ENCODE data around the gene POC1A.

DNA sequence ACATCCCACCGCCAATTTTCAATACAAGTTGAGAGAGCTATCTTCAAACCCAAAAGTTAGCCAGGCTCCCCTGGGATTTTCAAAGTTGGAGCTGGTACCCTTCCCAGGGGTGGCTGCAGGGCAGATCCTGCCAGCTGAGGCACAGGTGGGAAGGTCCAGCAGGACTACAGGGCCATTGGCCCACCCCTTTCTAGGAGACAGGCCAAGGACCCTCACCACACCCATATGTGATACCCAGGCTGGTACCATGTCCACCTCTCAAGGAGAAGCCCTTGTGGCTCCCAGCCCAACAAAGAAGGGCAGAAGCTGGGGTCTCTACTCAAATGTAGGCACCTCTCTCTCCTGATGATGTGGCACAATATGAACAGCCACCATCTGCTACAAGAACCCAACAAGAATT is 8.0 kb downstream of the POC1A start:
- TF ChIP-seq, protein P1, sequence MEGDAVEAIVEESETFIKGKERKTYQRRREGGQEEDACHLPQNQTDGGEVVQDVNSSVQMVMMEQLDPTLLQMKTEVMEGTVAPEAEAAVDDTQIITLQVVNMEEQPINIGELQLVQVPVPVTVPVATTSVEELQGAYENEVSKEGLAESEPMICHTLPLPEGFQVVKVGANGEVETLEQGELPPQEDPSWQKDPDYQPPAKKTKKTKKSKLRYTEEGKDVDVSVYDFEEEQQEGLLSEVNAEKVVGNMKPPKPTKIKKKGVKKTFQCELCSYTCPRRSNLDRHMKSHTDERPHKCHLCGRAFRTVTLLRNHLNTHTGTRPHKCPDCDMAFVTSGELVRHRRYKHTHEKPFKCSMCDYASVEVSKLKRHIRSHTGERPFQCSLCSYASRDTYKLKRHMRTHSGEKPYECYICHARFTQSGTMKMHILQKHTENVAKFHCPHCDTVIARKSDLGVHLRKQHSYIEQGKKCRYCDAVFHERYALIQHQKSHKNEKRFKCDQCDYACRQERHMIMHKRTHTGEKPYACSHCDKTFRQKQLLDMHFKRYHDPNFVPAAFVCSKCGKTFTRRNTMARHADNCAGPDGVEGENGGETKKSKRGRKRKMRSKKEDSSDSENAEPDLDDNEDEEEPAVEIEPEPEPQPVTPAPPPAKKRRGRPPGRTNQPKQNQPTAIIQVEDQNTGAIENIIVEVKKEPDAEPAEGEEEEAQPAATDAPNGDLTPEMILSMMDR (IDR thresholded peaks at IDR 0.05): no peak
- TF ChIP-seq POLR2AphosphoS5 (IDR thresholded peaks at IDR 0.05; ENCODE audit: low read depth, low read length): no peak
- no peak for TF ChIP-seq SIN3A (IDR thresholded peaks at IDR 0.05; ENCODE audit: borderline replicate concordance, insufficient read depth, low read depth, low read length)
- TF ChIP-seq, protein P2, sequence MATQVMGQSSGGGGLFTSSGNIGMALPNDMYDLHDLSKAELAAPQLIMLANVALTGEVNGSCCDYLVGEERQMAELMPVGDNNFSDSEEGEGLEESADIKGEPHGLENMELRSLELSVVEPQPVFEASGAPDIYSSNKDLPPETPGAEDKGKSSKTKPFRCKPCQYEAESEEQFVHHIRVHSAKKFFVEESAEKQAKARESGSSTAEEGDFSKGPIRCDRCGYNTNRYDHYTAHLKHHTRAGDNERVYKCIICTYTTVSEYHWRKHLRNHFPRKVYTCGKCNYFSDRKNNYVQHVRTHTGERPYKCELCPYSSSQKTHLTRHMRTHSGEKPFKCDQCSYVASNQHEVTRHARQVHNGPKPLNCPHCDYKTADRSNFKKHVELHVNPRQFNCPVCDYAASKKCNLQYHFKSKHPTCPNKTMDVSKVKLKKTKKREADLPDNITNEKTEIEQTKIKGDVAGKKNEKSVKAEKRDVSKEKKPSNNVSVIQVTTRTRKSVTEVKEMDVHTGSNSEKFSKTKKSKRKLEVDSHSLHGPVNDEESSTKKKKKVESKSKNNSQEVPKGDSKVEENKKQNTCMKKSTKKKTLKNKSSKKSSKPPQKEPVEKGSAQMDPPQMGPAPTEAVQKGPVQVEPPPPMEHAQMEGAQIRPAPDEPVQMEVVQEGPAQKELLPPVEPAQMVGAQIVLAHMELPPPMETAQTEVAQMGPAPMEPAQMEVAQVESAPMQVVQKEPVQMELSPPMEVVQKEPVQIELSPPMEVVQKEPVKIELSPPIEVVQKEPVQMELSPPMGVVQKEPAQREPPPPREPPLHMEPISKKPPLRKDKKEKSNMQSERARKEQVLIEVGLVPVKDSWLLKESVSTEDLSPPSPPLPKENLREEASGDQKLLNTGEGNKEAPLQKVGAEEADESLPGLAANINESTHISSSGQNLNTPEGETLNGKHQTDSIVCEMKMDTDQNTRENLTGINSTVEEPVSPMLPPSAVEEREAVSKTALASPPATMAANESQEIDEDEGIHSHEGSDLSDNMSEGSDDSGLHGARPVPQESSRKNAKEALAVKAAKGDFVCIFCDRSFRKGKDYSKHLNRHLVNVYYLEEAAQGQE (IDR thresholded peaks at IDR 0.05; ENCODE audit: insufficient read depth in 1 of 2, low read depth in 2 of 2, low read length in 1 of 2): no peak

All from Panc1 (cell line).